Ammon's horn (tissue), 1 donor: ENCODE measurements around the gene STKLD1.
"Not testable (repeated sequence)": the region's sequence is repeated elsewhere in the genome, so short reads cannot be mapped to it uniquely, and the experiment has no call there.

Experiments used
- DNase-seq: peaks from one replicate; pipeline ENCODE4 v3.0.0-alpha.2; 2016; ENCODE audit warnings: low spot score

The STKLD1 gene

DNA sequence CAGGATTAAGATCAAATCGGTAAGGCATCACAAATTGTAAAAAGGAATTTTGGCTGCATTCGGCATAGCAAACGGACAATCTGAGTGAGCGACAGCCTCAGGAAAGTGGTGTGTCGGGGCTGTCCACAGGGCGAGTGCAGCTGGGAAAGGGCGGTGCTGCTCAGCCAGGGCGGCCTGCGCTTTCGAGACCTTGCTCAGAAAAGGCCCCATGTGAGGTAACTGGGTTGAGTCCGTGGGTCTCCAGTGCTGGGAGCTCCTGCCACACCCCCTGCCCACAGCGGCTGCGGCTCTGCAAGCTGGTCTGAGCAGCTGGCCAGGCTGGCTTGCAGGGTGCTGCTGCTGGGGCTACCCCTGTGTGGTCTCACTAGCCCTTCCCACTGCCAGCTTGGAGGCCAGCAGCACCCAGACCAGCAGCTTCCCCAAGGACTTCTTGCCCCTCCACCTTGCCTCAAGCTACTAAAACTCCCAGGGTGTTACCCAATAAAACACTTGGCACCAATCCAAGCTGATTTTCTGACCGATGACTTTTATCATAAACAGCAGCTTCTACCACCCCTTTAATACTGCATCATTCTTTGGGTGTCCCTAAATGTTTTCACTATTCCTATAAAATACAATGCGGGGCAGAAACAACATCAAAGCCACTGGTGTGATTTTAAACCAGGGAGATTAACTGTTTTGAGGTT, 13.7 kb upstream of the STKLD1 start:
- no peak for DNase-seq

- DNase-seq = no peak
Observed at GRCh38 chr9:133366435-133366834, 9.7 kb upstream of the STKLD1 start.

GRCh38 chr9:133367221-133367620, 8.9 kb upstream of the STKLD1 start:
- DNase-seq = no peak

DNA sequence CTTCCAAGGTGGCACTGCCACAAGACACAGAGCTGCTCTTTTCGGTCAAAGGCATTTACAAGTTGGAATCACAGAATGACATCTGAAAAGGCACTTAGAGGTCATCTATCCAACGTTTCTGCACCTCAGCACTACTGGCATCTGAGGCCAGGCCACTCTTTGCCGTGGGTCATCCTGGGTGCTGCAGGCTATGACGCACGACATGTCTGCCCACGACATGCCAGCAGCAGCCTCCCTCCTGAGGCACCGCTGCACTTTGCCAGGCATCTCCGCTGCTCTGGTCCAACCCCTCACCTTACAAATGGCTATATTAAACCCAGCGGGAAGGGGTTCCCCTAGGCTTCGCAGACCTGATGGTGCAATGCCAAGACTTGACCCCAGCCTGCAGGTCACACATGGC, 8.4 kb upstream of the STKLD1 start:
- no peak for DNase-seq

DNA sequence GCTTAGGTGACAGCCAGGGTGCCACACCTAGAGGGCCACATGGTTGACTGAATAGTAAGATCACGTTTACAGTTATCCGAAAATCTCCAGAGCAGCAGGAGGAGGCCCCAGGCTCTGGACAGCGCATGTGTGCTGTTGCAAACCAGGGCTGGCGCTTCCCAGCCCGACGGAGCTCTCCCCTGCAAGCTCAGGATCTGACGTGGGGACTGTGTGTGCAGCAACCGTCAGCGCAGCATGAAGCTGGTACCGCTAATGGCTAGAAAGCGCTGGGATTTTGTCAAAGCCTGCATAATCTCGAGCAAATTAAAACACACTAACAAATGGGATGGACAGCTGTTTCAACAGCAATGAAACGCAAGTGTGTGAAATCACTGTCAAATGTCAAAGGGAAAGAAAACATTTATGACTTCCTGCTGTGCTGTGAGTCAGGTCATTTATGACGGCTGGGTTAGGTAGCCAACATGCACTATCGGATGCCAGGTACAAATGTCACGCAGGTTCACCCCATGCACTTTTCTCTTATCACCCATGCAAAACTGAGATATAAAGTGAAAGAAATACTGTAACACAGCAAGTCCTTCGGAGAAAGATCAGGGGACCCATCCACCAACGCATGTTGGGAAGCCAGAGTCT, 7.8 kb upstream of the STKLD1 start:
- DNase-seq = peak; percentile 63

DNA sequence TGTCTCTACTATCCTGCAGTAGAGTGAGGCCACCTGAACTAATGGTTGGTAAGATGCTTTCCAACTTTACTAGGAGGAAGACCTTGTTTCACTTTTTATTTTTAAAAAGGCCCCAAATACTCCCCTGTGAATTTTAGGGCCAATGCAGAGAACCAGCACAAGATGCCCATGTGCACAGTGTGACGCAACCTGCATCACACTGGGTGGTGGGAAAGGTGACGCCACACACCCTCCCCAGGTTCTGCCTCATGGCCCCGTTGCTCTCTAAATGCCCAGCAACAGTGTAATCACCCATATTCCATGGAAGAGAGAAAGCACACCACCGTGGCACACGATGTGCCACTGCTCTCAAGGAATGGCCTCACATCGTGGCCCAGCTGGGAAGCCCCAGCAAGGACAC, 6.7 kb upstream of the STKLD1 start:
- DNase-seq = no peak

GRCh38 chr9:133369933-133370332, 6.2 kb upstream of the STKLD1 start:
- no peak for DNase-seq

DNA sequence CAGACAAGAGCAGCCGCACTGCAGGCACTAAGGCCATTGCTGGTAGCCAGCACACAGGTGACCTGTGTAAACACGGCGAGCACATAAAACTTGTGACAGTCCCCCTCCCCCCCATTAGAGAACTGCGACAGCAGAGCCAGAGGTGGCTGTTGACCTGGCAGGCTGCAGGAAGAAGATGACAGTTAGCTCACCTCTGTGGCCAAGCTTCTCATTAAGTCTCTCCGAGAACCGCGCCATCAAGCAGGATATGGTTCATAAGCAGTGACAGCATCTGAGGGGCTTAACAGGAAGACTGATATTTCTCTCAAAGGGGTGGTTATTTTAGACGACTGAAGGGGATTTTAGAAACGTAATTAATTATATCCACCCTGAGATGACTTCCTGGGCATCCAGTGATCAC, 5.5 kb upstream of the STKLD1 start:
- DNase-seq = no peak

- DNase-seq = no peak
Observed at GRCh38 chr9:133371261-133371711, 4.9 kb upstream of the STKLD1 start.

DNA sequence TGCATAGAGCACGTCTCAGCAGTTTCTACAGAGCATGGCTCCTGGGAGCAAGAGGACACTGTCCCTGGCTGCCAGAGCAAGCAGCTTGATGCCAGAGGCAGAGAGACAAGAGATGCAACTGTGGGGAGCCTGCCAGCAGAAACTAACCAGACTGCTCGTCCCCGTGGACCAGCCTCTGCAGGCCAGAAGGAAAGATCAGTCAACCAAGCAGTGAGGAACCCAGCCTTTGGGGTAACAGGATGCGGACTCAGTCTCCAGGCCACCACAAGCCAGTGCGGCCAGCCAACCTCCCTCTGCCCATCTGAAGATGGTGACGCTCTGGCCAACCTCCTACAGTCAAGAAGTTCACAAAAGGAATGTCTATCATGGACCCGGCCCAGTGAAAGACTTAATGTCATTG, 4.0 kb upstream of the STKLD1 start:
- no peak for DNase-seq

DNA sequence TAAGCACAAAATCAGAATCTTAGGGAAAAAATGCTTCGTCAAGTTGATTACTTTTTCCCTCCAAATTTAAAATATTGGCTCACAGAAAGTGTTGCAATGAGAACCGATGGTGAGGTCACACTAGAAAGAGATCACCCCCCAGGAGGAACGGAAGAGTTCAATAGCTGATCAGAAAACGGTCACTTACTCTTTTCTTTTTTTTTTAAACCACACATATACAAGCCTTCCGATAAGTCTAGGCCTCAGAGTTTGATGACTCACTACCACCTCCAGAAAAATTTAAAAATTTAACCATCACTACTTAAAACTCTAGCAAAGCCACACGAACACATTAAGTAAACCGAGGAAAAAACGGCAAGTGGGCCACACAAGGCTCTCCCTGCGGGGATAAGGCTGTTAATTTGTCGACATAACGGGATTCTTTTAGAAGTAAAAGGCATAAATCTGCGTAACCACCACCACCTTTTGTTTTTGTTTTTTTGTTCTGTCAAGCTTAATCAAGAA, 1.5 kb upstream of the STKLD1 start:
- no peak for DNase-seq

DNA sequence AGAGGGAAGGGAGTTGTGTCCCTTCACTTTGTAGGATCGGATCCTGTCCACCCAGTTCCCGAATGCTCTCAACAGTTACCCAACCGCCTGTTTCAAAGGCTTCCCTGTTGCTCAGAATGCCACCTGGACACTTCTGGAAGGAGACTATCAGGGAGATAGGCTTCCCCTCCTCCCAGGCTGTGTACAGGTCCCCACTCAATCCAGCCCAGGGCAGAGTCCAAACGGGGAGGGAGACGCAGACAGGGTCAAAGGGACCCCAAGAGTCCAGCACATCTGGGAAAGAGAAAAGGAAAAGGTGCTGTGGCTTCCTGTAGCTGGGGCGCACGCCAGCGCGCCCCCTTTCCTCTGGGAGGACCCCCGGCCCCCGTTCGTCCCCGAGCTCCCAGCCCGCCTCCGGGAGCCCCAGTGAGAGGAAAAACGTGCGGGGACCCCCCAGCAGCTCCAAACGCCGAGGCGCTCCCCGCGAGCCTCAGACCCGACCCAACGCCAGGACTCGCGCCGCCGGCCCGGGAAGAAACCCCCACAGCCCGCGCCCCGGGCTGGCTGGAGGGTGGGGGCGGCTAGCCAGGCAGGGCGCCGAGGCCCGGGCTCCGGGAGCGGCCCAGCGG, 946 bp upstream of the STKLD1 start:
- DNase-seq = no peak

DNA sequence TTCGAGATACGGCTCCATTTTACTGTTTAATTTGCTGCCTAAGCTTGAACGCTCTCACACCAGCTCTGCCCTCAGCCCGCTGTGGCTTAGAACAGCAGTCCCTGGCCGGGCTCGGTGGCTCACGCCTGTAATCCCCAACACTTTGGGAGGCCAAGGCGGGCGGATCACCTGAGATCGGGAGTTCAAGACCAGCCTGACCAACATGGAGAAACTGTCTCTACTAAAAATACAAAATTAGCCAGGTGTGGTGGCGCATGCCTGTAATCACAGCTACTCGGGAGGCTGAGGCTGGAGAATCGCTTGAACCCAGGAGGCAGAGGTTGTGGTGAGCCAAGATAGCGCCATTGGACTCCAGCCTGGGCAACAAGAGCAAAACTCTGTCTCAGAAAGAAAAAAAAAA, 1.1 kb downstream of the STKLD1 start:
- DNase-seq = not testable (repeated sequence)

DNA sequence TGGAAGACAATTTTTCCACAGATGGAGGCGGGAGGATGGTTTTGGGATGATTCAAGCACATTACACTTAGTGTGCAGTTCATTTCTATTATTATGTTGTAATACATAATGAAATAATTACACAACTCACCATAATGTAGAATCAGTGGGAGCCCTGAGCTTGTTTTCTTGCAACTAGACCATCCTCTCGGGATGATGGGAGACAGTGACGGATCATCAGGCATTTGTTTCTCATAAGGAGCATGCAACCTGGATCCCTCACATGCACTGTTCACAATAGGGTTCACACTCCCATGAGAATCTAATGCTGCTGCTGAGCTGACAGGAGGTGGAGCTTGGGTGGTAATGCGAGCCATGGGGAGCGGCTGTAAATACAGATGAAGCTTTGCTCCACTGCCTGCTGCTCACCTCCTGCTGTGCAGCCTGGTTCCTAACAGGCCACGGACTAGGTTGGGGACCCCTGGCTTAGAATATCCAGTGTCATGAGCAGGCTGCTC, 1.6 kb downstream of the STKLD1 start:
- no peak for DNase-seq

GRCh38 chr9:133378408-133378962, 2.3 kb downstream of the STKLD1 start:
- no peak for DNase-seq

GRCh38 chr9:133379153-133380086, 3.3 kb downstream of the STKLD1 start:
- DNase-seq = peak; percentile 51

GRCh38 chr9:133380734-133381133, 4.6 kb downstream of the STKLD1 start:
- DNase-seq = no peak

DNA sequence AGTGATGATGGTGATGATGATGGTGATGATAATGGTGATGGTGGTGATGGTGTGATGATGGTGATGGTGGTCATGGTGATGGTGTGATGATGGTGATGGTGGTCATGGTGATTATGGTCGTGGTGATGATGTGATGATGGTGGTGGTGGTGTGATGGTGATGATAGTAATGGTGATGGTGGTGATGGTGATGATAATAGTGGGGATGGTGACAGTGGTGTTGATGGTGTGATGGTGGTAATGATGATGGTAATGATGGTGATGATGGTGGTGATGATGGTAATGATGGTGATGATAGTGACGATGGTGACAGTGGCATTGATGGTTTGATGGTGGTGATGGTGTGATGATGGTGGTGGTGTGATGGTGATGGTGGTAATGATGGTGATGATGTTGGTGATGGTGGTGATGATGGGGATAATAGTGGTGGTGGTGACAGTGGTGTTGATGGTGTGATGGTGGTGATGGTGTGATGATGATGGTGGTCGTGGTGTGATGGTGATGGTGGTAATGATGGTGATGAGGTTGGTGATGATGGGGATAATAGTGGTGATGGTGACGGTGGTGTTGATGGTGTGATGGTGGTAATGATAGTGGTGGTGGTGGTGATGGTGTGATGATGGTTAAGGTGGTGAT, 6.5 kb downstream of the STKLD1 start:
- no peak for DNase-seq

GRCh38 chr9:133383438-133383837, 7.3 kb downstream of the STKLD1 start:
- DNase-seq = no peak

DNA sequence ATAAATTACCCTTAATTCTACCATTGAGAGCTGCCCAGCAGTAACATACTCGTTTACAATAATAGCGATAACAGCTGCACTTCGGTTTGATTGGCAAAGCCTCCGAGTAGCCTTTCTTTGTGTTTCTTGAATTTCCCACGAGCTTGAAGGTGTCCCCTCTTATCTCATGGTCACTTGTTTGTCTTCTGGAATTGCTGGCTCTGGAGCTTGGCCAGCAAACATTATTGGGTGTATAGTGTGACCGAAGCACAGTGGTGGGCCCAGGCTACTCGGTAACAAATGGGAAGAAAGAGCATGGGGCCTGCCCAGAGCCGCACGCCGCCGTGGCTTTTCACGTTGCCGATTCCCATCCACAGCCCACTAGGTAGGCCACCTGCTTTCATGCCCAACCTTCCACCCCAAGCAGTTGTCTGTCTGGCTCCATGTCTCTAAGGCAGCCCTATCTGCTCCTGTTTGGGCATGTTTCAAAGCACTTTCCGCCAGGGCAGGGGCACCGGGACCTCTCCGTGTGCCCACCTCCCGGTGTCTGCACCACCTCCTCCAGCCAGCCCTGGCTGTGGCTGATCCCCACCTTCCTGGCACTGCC, 8.7 kb downstream of the STKLD1 start:
- no peak for DNase-seq

- no peak for DNase-seq
Observed at GRCh38 chr9:133385452-133385851, 9.3 kb downstream of the STKLD1 start.
